Measurements from ENCODE around the gene ZFPM1.

The ZFPM1 gene

DNA sequence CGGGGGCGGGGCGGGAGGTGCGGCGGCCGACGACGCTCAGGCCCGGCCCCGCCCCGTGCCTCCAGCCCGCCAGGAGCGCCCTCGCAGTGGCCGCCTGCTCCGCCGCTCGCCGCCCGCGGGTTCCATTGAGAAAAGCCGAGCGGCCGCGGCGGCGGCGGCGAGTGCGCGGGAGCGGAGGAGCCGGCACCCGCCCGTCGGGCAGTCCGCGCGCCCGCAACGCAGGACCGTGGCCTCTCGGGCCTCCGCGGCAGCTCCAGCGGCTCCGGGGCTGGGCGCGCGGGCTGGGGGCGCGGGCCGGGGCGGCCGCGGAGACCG, at the start of gene ZFPM1:
Gene ZFPM1 (plus strand): TSS at position 64 of the 315 bp plus-strand sequence. CDS start 359 bp downstream, outside the sequence.
- H3K4me3 ChIP-seq = peak within 1 kb of the TSS; percentile 79
- no peak within 1 kb of the TSS for H3K27ac ChIP-seq
- H3K9ac ChIP-seq (ENCODE audit: insufficient read length) = no peak within 1 kb of the TSS

DNA sequence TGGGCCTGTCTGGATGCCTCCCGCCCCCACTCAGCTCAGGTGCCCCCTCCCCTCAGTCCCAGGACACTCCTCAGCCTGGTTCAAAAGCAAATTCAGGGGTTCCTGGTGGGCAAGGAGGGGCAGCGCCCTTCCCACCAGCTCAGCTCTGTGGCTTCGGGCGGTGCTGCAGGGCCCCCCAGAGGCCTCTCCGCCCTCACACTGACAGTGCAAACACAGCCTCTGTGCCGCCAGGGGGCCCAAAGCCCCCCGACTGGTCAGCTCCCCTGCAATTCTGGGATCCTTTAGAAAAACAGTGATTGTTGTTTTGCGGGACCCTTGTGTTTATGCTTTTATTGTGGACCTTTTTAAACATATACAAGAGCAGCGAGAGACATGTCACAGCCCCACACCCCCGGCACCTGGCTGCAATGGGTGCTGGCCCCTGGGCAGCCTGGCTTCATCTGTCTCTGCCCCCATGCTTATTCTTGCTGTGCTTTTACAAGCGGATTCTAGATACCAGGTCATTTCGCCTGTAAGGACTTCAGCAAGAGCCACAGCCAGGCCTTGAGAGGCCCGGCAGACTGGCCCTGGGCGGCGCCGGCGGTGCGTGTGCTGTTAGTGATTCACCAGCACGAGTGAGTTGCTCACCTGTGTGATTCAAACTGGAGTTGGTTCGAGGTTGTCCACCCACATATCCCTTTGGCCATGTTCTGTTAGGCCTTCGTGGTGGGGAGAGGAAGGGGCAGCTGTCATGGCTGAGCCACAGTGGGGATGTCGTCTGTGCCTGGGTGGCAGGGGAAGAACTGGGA, 49.1 kb upstream of the ZFPM1 start:
- no peak for DNase-seq (ENCODE audit: low read depth, low spot score)
- H3K36me3 ChIP-seq (ENCODE audit: insufficient read depth, low read length) = no peaks in the 10 kb centered on the region
- H3K9ac ChIP-seq (ENCODE audit: insufficient read length) = no peak overlapping the region
- no peak overlapping the region for H3K27ac ChIP-seq
- TF ChIP-seq POLR2AphosphoS5 (IDR thresholded peaks at IDR 0.05; ENCODE audit: borderline replicate concordance, low read depth, low read length) (no peak), EZH2 (IDR thresholded peaks at IDR 0.05) (no peak), FOXP2 (optimal IDR thresholded peaks at IDR 0.05; ENCODE audit: control extremely low read depth, extremely low read length, insufficient read depth) (no peak)
- H3K4me3 ChIP-seq = no peak overlapping the region
- H3K9me3 ChIP-seq (ENCODE audit: low read depth, low read length) = no peaks in the 10 kb centered on the region

More for the DNA sequence above, at the start of gene ZFPM1:
- TF ChIP-seq EZH2 (IDR thresholded peaks at IDR 0.05) = no peak
- TF ChIP-seq POLR2AphosphoS5 (IDR thresholded peaks at IDR 0.05; ENCODE audit: borderline replicate concordance, low read depth, low read length) = no peak
- no peak for TF ChIP-seq FOXP2 (optimal IDR thresholded peaks at IDR 0.05; ENCODE audit: control extremely low read depth, extremely low read length, insufficient read depth)
- Histone ChIP-seq H3K36me3 (ENCODE audit: insufficient read depth, low read length) (no peaks in the 10 kb centered on the region), H3K9me3 (ENCODE audit: low read depth, low read length) (no peaks in the 10 kb centered on the region)
- no peak for DNase-seq (ENCODE audit: low read depth, low spot score)

DNA sequence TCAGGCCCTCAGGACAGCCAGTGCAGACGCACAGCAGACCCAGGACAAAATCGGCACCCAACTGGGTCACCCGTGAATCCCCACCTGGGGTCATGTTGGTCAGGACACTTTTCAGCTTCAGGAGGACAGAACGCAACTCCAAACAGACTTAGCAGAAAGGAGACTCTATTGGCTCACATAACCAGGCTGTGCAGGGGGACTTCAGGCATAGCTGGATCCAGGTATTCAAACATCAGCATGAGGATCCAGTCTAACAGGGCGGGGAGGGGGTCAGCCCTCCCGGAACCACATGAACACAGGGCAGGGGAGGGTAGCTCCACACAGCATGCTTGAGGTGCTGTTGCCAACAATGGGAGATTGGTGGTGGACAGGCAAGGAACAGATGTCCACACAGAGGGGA, 48.3 kb upstream of the ZFPM1 start:
- Histone ChIP-seq H3K9me3 (ENCODE audit: low read depth, low read length) (no peaks in the 10 kb centered on the region), H3K4me3 (no peak overlapping the region), H3K36me3 (ENCODE audit: insufficient read depth, low read length) (no peaks in the 10 kb centered on the region), H3K9ac (ENCODE audit: insufficient read length) (no peak overlapping the region), H3K27ac (no peak overlapping the region)
- DNase-seq (ENCODE audit: low read depth, low spot score) = no peak
- TF ChIP-seq FOXP2 (optimal IDR thresholded peaks at IDR 0.05; ENCODE audit: control extremely low read depth, extremely low read length, insufficient read depth) (no peak), EZH2 (IDR thresholded peaks at IDR 0.05) (no peak), POLR2AphosphoS5 (IDR thresholded peaks at IDR 0.05; ENCODE audit: borderline replicate concordance, low read depth, low read length) (no peak)

DNA sequence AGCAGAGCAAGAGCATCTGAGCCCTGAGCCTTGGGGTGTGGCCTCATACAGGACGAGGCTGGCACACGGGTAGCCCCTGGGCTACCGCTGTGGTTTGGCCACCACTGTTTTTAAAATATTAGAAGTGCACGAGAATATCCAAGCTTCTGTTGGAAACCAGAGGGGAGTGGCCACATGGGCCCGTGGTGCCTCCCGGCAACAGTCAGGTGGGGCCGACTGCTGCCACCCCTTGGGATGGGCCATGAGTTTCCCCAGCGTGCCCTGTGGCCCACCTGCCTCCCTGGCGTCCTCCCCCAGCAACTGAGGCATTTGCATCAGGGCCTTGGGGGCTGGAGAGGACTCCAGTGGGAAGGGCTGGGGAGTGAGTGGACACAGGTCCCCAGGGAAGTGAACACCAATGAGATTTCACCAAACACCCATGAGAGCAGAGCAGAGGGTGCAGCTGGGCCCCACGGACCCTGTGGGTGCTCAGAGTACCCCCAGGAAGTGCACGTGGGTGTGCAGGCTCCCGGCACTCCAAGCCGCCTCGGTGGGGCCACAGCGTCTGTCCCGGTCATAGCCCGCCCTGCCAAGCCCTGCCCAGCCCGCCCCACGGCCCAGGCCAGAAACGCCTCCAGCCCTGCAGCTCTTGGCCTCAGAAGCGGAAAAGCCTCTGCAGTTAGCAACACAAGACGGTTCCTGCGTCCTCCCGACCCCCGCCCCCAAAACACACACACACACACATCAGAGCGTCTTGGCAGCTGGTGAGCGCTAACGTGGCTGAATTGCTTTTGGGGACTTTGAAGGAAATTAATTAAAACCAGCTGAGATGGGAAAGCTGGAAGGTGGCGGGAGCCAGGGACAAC, 47.6 kb upstream of the ZFPM1 start:
- DNase-seq (ENCODE audit: low read depth, low spot score) = no peak
- no peak overlapping the region for H3K9ac ChIP-seq (ENCODE audit: insufficient read length)
- H3K4me3 ChIP-seq = no peak overlapping the region
- no peaks in the 10 kb centered on the region for H3K9me3 ChIP-seq (ENCODE audit: low read depth, low read length)
- no peaks in the 10 kb centered on the region for H3K36me3 ChIP-seq (ENCODE audit: insufficient read depth, low read length)
- no peak overlapping the region for H3K27ac ChIP-seq
- TF ChIP-seq EZH2 (IDR thresholded peaks at IDR 0.05) (no peak), FOXP2 (optimal IDR thresholded peaks at IDR 0.05; ENCODE audit: control extremely low read depth, extremely low read length, insufficient read depth) (no peak), POLR2AphosphoS5 (IDR thresholded peaks at IDR 0.05; ENCODE audit: borderline replicate concordance, low read depth, low read length) (no peak)

DNA sequence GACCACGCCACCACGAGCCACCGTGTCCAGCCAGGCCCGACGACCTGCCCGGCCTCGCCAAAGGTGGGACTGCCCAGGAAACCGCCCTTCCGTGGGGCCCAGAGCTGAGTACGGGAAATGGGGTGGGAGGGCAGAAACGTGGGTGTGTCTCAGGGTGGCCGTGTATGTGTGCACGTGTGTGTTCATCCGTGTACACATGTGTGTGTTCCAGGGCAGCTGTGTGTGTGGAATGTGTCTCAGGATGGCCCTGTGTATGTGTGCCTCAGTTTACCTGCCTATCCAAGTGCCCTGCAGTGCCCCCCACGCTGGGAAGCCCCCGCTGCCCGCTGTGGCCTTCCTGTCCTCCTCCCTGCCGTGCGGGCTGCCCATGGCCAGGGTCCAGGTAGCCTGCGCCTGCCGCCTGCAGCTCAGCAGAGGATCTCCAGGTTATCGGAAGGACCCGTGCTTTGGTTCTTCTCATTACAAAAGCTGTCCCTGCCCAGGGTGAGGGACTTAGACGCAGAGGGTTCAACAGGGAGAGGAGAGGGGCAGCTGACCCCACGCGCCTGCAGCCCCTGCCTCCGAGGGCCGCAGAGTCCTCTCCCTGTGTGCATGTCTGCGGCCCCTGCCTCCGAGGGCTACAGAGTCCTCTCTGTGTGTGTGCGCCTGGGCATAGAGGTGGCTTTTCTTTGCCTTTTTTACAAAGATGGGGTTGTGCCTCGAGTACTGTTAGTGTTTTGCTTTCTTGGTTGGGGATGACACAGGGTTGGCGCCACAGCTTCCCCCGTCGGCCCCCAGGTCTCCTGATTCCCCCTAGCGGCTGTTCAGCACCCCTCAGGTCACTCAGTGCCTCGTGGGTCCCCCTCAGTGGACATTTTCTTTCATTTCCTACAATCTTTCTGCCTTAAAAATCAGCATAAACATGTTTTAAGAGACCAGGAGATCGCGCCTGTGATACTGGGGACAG, 46.7 kb upstream of the ZFPM1 start:
- H3K27ac ChIP-seq = no peak overlapping the region

DNA sequence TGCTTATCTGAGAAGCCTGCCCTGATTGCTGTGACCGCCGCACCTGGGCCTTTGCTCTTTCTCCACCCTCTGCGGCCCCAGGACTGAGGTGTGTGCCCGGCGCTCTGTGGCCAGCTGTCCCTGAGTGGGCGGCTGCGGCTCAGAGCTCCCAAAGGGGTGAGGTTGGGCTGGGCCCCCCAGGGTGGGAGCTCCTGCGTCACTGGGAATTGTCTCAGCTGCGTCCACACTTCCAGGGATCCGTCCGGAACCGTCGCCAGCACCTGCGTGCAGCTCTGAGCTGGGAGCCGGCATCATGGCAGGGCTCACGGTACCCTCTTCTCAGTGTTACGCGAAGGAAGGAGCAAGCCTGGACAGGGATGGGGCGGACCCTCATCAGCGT, 46.0 kb upstream of the ZFPM1 start:
- Histone ChIP-seq H3K36me3 (ENCODE audit: insufficient read depth, low read length) (no peaks in the 10 kb centered on the region), H3K4me3 (no peak overlapping the region), H3K27ac (no peak overlapping the region), H3K9me3 (ENCODE audit: low read depth, low read length) (no peaks in the 10 kb centered on the region), H3K9ac (ENCODE audit: insufficient read length) (no peak overlapping the region)
- DNase-seq (ENCODE audit: low read depth, low spot score) = no peak
- TF ChIP-seq POLR2AphosphoS5 (IDR thresholded peaks at IDR 0.05; ENCODE audit: borderline replicate concordance, low read depth, low read length) = no peak
- TF ChIP-seq FOXP2 (optimal IDR thresholded peaks at IDR 0.05; ENCODE audit: control extremely low read depth, extremely low read length, insufficient read depth) = no peak
- no peak for TF ChIP-seq EZH2 (IDR thresholded peaks at IDR 0.05)

More for the DNA sequence above, 46.7 kb upstream of the ZFPM1 start:
- TF ChIP-seq POLR2AphosphoS5 (IDR thresholded peaks at IDR 0.05; ENCODE audit: borderline replicate concordance, low read depth, low read length) (no peak), FOXP2 (optimal IDR thresholded peaks at IDR 0.05; ENCODE audit: control extremely low read depth, extremely low read length, insufficient read depth) (no peak), EZH2 (IDR thresholded peaks at IDR 0.05) (no peak)
- no peak overlapping the region for H3K9ac ChIP-seq (ENCODE audit: insufficient read length)
- no peak for DNase-seq (ENCODE audit: low read depth, low spot score)
- H3K36me3 ChIP-seq (ENCODE audit: insufficient read depth, low read length) = no peaks in the 10 kb centered on the region
- H3K4me3 ChIP-seq = no peak overlapping the region
- H3K9me3 ChIP-seq (ENCODE audit: low read depth, low read length) = no peaks in the 10 kb centered on the region

DNA sequence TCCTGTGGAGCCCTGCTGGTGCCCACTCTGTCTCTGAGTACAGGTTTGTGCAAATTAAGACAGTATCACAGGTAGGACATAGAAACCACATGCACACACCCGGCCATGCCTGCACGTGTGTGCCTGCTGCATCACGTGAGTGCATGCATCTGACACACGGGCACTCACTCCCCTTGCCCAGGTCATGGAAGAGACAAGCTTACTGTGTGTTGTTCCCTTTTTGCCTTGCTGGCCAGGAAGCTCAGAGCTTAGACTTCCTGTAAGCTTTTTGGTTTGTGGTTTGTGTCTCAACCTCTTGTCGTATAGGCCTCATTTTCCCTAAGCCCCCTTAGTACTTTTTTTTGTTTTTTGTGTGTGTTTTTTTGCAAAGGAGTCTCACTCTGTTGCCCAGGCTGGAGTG, 45.3 kb upstream of the ZFPM1 start:
- TF ChIP-seq POLR2AphosphoS5 (IDR thresholded peaks at IDR 0.05; ENCODE audit: borderline replicate concordance, low read depth, low read length) = no peak
- TF ChIP-seq EZH2 (IDR thresholded peaks at IDR 0.05) = no peak
- no peak for TF ChIP-seq FOXP2 (optimal IDR thresholded peaks at IDR 0.05; ENCODE audit: control extremely low read depth, extremely low read length, insufficient read depth)
- no peak overlapping the region for H3K9ac ChIP-seq (ENCODE audit: insufficient read length)
- no peak overlapping the region for H3K27ac ChIP-seq
- no peaks in the 10 kb centered on the region for H3K36me3 ChIP-seq (ENCODE audit: insufficient read depth, low read length)
- DNase-seq (ENCODE audit: low read depth, low spot score) = no peak
- H3K9me3 ChIP-seq (ENCODE audit: low read depth, low read length) = no peaks in the 10 kb centered on the region
- H3K4me3 ChIP-seq = no peak overlapping the region
